HG02763 (cell line): Measurements from ENCODE around the gene OSBPL5.
"Not testable (repeated sequence)": the region's sequence is repeated elsewhere in the genome, so short reads cannot be mapped to it uniquely, and the experiment has no call there.

Experiments
- ATAC-seq: cut with Tn5 transposase; IDR thresholded peaks from one replicate; pipeline ENCODE4 v1.9.1; 2021; ENCODE audit warnings: mild to moderate bottlenecking, moderate library complexity; ENCODE audit not compliant: unreplicated experiment

OSBPL5 gene

DNA sequence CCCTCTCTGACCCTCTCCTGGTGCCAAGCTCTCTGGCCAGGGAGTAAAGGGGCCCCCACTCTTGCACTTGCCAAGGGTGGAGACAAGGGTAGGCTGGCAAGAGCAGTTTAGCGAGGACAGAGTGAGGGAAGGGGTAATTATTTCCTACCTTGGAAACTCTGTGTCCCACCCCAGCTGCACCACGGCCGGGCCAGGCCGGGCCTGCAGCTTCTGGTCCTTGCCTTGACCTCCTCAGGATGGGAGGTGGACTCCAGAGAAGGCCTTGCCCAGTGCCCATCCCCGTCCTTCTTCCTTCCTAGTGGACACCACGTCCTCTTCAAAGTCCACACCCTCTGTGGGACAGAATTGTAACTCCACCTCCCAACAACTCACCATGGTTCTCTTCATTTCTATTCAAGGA lies 18.4 kb upstream of the OSBPL5 start:
- ATAC-seq, result no peak

DNA sequence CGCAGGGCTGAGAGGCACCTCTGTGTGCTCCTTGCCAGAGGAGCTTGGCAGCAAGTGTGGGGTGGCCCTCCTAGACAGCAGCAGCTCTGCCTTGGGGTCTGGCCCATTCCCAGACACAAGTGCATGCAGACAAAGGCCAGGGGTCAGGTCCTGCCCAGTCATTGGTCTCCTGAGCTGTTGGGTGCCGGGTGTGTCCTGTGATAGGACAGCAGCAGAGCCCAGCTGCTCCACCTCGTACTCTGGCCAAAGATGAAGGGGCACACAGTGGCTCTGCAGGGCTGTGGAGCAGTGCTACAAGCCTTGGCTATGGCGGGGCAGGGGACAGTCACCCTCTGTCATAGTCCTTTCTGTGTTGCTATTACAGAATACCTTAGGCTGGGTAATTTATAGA lies 17.3 kb upstream of the OSBPL5 start:
- no peak for ATAC-seq

DNA sequence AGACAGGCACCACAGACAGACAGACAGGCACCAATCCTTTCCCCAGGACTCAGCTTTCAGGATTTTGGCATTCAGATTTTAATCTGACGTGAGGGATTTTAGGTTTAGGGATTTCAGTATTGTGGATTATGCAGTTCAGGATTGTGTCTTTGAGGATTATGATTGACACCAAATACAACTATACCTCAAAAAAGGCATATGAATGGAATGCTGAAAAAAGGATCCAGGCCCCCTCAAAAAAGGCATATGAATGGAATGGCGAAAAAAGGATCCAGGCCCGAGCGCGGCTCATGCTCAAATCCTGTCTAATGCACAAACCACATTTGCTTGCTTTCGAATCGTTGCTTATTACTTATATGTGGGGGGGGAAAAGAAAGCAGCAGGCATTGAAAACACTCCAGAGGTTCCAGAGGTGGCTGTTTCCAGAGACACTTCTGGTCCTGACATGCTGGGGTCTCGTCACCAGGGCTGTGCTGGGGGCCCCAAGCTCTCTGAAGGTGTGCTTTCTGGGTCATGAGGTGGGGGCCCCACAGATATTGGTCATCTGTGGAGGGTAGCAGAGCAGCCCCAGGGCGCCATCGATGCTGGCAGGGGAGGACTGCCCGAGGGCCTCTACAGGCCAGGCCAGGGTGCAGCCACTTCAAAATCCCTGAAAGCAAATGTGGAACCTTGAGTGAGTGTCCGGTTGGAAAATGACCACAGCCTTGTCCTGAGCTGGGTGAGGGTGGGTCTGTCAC lies 16.8 kb upstream of the OSBPL5 start:
- no peak for ATAC-seq

DNA sequence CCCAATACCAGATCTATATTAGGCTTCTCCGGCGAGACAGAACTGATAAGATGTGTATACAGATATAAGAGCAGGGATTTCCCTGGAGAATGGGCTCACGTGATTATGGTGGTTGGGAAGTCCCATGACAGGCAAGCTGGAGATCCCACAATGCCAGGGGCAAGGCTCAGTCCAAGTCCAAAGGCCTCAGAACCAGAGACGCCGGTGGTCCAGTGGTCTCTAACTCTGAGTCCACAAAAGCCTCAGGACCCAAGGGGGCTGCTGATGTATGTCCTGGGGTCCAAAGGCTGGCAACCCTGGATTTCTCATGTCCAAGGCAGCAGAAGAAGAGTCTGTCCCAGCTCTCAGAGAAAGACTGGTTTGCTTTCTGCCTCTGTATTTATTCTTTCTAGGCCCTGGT lies 15.8 kb upstream of the OSBPL5 start:
- ATAC-seq, result no peak

DNA sequence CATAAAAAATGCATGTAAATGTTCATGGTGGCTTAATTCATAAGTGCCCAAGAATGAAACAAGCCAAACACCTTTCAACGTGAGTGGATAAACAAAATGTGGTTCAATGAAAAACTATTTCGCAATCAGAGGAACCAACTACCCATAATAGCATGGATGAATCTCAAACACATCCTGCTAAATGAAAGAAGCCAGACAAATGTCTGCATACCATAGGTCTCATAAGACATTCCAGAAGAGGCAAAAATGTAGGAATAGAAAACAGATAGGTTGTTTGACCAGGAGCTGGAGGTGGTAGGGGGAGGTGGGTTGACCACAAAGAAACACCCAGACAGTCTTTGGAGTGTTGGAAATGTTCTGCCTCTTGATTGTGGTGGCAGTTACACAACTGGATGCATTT lies 13.2 kb upstream of the OSBPL5 start:
- no peak for ATAC-seq

DNA sequence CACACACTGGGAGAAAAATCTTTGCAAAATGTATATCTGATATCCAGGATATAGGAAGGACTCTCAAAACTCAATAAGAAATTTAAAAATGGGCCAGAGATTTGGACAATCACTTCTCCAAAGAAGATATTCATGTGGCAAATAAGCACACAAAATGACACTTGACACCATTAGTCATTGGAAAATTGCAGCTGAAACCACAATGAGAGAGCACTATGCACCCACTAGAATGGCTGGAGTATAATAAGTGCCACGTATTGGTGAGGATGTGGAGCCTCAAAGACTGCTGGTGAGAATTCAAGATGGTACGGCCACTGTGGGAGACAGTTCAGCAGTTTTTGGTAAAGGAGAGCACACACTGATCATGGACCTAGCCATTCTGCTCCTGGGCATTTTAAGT lies 12.8 kb upstream of the OSBPL5 start:
- no peak for ATAC-seq

DNA sequence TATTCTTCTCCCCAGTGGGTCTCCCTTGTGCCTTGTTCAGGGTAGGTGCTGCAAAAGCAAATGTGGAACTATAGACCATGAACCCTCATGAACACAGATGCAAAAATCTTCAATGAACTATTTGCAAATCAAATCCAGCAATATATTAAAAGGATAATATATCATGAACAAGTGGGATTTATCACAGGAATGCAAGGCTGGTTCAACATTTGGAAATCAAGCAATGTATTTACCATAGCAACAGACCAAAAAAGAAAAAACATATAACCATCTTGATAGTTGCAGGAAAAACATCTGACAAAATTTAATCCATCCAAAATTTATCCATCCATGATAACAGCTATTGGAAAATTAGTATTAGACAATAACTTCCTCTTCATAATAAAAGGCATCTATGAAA lies 11.4 kb upstream of the OSBPL5 start:
- no peak for ATAC-seq

DNA sequence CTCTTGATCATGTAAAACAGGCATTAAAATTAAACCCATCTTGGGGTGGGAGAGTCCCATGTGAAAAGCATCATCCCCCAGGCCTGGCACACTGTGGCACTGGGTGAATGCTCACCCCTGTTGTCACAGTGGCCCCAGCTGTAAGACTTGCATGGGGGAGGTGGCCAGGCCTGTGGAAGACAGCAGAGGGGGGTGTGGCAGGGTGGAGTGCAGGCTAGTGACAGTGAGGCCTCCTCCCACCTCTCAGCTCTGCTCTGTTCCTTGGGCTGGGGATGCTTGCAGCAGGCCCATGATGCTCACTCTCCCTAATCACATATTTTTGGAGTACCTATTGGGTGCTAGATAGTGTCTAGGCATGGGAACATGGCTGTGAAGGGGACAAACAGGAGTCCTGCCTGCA lies 10.1 kb upstream of the OSBPL5 start:
- ATAC-seq, result no peak

DNA sequence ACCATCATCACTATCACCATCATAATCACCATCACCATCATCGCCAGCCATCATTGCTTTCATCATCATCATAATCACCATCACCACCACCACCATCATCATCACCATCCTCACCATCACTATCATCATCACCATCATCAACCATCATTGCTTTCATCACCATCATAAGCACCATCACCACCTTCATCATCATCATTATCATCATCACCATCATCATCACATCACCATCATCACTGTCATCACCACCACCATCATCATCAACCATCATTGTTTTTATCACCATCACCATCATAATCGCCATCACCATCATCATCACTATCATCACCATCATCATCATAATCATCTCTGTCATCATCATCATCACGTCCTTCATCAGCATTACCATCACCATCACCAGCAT lies 9.3 kb upstream of the OSBPL5 start:
- no peak for ATAC-seq

DNA sequence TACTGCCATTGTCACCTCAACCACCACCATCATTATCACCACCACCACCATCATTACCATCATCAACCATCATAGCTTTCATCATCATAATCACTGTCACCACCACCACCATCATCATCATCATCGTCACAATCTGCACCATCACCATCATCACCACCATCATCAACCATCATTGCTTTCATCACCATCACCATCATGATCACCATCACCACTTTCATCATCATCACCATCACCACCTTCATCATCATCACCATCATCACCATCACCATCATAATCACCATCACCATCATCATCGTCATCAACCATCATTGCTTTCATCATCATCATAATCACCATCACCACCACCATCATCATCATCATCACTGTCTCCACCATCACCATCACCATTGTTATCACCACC lies 8.7 kb upstream of the OSBPL5 start:
- no peak for ATAC-seq

DNA sequence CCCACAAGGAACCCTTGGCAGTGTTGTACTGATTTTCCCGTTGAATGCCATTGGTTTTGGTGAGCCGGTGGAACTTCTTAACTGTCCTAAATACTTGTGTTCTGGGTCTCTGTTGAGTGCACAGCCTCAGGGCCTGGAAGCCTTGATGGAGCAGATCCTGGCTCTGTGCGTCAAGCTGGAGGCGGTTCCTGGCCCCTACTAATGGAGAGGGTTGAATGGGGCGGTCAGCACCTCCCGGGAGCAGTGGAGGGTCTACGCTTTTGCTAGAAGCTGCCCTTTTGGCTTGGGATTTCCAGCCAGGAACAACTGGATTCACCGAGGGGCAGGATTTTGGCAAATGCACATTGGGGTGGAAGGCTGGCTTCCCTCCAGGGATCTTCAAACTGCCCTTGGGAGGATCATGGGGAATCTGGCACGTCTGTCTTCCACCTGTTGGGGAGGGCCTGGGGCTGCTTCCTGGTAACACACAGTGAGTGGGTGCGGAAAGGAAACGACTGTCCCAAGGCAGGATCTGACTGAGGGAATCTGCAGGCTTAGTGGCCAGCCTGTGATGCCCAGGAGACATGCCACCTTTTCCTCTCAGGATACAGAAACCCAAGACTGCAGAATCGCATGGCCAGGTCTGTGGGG lies 6.9 kb upstream of the OSBPL5 start:
- ATAC-seq, result no peak

DNA sequence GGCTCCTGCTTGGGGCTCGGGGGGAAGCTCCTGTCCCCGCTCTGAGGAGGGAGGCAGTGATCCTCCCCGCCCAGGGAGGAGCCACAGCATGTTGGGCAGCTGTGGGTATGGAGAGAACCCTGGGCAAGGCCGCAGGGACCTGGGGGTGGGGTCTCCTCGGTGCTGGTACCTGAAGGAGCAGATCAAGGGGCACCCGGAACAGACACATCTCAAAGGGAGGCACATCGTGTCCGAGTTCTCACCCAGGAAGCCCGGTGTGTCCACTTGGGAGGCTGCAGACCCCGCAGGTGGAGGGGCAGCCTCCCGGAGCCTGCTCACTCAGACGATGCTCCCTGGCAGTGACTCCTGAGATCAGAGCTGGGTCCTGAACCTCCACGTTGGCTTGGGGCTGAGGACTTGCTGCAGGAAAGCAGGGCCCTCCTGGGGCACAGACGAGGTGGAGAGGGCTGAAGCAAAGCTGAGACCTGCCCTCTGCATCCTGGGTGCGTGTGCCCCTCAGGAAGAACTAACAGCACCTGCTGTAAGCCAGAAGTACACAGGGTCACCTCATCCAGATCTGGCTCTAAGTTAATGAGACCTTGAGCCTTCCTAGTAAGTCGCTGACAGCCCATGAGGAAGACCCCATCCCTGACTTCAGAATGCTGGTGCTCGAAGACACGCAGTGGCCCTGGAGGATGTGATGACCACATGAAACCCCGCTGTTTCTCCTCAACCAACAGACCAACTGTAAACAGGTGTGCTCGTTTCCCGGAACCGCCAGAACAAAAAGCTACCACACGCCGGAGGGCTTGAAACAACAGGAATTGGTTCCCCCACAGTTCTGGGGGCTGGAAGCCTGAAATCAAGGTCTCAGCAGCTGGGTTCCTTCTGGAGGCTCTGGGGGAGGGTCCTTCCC lies 5.9 kb upstream of the OSBPL5 start:
- ATAC-seq, result no peak

DNA sequence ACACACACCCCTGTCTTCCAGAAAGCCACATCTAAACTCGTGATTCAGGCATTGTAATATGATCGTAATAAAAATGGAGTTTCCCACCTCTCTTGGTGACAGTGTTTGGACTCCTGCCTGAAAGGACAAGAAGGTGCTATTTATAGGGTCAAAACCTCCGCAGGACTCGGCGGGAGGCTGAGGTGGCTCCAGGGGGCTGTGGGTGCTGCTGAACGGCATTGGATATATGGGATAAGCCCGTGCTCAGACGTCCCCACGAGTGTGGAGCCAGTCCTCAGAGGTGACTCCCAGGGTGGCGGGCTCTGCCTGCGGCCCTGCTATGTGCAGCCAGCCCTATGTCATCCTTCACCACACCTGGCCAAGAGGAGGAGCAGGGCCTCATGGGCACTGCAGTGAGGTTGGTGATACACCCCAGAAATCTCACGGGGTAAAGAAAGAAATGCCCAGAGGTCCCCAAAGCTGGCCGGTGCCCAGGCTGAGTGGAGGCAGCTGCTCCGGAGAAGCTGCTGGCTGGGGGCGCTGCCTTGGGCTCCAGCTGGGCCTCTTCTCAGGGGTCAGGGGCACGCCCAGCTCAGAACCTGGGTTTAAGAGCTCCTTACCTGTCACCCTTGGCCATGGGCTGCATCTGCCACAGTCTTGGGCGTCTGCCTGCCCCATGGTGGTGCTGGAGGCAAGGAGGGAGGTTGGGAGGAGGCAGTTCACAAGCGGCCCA lies 5.1 kb upstream of the OSBPL5 start:
- ATAC-seq, result no peak

DNA sequence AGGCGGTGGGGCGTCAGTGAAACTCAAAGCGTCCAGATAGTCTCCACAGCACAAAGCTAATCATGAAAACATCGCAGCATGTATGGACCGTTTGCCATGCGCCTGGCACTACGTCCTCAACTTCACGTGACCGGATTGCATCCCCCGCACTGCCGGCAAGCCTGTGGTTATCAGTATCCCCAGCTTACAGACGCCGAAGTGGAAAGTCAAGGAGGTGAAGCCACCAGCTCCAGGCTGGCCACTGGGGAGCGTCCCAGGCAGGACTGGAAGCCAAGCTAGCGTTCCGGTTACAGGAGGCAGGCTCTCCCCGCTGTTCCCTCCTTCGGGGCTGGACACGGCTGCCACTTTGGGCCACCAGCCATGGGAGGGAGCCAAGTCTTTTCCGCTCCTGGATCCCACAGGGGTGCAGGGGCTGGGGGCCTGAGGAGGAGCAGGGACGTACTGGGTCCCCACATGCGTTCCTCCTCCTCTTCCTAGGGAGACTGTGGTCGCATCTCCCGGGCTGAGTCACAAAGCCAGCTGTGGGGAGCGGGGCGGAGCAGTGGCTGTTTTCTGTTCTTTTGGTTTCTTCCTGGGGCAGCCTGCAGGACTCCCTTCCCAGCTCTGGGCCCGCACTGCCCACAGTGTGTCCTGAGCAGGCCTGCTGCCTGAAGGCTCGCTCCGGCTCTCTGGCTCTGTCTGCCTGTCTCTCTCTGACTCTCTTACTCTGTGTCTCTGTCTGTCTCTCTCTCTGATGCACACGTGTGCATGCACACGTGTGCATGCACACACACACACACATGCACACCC lies 4.3 kb upstream of the OSBPL5 start:
- no peak for ATAC-seq

DNA sequence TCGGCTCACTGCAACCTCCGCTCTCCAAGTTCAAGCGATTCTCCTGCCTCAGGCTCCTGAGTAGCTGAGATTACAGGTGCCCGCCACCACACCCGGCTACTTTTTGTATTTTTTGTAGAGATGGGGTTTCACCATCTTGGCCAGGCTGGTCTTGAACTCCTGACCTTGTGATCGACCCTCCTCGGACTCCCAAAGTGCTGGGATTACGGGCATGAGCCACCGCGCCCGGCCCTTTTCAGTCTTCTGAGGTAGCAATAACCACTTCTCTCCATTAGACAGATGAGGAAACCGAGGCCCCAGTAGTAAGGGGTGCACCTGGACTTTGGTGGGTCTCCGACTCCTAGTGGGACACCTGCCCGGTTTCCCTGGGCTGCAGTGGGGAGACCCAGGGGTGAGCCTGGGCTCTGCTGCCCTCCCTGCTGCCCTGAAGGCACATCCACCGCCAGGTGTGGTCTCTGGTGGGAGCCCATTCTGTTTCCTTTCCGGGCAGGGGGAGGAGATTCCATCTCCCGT lies 3.7 kb upstream of the OSBPL5 start:
- ATAC-seq, result not testable (repeated sequence)

DNA sequence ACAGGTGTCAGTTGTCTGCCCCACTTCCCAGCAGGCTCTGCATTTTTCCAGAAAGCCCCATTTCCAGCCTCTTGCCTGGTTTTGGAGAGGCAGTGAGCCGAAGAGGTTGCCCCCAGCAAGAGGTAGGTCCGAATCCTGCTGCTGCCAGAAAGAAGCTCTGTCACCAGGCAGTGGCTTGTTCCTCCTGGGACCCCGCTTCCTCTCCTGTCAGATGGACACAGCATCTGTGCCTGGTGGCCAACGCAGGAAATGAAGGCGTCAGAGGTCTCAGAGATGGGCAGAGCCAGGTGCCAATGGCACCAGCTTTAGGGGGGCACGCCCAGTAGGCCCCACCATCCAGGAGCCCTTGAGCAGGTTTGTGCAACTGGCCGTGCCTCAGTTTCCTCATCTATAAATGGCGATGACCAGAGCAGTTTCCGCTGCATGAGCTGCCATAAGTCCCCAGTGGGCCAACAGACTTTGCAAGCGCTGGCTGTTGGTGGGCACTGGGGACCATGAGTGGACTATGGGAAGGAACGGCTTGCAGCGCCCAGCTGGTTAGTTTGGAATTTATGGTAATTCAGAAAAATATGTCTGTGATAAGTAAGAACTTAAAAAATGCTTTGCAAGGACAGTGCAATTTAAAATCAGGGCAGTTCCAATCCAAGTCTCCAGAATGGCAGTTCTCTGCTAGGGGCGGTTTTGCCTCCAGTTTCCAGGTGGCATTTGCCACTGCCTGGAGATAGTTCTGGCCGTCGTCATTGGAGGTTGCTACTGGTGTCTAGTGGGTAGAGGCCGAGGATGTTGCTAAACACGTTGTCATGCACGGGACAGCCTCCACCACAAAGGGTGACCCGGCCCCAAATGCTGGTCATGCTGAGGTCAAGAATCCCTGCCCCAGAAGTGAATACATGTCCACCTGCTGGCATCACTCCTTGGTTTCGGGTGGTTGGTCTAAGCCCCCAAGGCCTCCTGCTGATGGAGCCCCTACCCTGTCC lies 2.3 kb upstream of the OSBPL5 start:
- no peak for ATAC-seq

DNA sequence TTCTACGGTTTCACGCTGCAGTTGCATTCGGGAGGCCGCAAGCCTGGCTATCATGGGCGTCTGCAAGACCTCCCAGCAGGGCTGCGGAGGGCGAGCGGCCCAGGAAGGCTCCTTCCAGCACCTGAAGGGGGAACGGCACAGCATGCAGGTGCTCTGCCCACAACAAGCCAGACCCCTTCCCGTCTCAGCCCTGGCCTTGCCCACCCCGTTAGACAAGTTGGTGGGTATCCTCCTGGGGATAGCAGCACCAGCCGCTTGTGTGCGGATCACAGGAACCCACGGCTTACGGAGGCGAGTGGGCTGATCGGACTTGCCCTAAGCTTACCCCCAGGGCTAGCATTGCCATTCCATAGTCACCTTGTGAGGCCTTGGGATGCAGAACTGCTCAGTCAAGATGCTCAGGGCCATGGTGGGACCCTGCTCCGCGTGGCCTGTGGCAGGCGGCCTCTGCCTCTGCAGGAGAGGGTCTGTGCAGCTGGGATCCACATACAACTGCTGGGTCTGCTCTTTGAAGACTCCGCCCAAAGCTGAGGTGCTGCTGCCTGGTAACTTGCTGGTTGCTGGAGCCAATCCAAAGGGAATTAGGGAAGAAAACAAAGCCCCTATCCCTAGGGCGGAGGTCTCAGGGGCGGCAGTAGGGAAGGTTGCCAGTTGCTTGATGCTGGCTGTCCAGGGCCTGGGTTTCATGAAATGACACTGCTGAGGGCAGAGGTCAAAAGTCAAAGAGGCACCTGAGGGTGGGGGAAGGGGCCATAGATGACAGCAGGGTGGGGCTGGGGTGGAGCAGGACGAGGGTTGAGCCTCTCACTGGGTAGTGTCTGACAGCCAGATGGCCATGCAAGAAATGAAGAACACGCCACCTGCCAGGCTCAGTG lies 1.4 kb upstream of the OSBPL5 start:
- ATAC-seq, result no peak

DNA sequence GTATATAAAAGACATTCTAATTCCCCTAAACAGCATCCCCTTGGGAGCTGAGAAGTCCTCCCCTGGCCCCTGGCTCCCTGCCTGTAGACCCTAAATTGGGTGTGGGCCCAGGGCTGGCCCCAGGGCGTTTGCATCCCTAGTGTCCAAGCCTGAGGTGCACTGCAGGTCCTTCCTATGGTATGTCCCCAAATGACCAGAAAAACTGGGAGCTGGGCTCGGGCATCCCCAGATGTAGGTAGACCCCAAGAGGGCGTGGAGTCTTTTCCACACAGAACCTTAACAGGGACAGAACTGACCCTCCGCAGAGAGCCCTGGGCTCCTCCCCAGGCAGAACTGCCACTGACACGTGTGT lies 782 bp upstream of the OSBPL5 start:
- no peak for ATAC-seq
